RCC 7860 (cell line): ENCODE results near the gene FXYD7.

Experiments used
- DNase-seq: peaks from one replicate; pipeline ENCODE4 v3.0.0-alpha.2; 2015; ENCODE audit warnings: low spot score
- FAIRE-seq: peaks from 2 replicates; lab custom pipeline; 2012; peaks lifted over from hg19 to GRCh38; lab: Jason Lieb, UNC

FXYD7 gene

DNA sequence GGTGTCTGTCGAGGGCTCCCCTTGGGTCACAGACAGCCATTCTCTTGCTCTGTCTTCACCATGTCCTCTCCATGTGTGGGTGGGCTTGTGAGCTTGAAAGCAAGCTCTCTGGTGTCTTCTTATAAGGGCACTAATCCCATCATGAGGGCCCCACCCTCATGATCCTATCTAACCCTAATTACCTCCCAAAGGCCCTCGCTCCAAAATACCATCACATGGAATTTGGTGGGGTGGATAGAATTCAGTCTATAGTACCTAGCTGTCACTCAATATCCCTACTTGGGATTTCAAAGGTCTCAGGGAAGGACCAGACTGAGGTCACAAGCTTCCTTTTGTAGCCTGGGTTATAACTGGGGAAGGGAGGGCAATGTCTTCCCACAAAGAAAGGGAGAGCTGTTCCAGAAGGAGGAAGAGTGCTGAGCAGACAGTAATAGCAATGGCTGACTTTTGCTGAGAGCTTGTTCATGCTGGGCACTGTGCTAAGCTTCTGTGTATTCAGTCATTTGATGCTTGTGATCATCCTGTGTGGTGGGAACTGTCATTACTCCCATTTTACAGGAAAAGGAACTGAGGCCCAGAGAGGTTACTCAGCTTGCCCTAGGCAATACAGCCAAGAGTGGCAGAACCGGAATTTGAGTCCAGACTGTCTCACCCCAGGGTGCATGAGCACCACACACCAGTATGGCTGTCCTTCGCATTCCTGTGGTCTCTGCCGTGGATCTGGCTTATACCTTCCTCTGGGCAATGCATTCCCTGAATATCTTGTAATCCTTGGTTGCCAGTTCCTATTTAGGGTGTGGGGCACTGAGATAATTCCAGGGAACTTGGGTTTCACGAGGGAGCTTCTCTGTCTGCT is 19.6 kb downstream of the FXYD7 start:
- FAIRE-seq = no peak
- DNase-seq = peak; percentile 54

DNA sequence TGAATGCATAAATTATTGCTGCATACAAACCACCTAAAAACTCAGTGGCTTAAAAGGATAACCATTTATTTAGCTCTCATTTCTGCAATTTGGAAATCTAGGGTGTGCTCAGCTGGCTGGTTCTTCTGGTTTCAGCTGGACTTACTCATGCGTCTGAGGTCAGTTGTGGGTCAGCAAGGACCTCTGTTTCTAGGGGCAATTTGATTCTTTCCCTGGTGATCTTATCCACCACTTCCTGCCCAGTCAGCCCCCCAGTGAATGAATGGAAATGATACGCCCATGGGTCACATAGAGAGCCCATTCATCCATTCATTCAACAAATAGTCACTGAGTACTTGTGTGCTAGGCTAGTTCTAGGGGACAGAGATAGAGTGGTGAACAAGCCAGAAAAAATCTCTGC is 21.4 kb downstream of the FXYD7 start:
- FAIRE-seq = no peak
- DNase-seq = peak; percentile 29

DNA sequence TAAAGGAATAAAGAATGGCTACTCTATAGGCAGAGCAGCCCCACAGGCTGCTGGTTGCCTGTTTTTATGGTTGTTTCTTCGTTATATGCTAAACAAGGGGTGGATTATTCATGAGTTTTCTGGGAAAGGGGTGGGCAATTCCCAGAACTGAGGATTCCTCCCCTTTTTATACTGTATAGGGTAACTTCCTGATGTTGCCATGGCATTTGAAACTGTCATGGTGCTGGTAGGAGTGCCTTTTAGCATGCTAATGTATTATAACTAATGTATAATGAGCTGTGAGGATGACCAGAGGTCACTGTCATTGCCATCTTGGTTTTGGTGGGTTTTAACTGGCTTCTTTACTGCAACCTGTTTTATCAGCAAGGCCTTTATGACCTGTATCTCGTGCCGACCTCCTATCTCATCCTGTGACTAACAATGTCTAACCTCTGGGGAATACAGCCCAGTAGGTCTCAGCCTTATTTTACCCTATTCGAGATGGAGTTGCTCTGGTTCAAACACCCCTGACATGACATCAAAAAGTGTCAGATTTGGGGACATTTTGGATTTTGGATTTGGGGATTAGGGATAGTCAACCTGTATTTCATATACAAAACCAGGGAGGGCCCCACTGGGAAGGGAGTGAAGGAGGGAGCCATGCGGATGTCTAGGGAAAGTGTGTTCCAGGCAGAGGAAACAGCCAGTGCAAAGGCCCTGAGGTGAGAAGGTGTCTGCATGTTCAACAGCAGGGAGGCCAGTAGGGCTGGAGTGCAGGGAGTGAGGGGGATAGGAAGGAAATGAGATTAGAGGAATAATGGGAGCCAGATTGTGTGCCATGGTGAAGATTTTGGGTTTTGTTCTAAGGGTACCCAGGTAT is 22.4 kb downstream of the FXYD7 start:
- DNase-seq = no peak
- FAIRE-seq = no peak

DNA sequence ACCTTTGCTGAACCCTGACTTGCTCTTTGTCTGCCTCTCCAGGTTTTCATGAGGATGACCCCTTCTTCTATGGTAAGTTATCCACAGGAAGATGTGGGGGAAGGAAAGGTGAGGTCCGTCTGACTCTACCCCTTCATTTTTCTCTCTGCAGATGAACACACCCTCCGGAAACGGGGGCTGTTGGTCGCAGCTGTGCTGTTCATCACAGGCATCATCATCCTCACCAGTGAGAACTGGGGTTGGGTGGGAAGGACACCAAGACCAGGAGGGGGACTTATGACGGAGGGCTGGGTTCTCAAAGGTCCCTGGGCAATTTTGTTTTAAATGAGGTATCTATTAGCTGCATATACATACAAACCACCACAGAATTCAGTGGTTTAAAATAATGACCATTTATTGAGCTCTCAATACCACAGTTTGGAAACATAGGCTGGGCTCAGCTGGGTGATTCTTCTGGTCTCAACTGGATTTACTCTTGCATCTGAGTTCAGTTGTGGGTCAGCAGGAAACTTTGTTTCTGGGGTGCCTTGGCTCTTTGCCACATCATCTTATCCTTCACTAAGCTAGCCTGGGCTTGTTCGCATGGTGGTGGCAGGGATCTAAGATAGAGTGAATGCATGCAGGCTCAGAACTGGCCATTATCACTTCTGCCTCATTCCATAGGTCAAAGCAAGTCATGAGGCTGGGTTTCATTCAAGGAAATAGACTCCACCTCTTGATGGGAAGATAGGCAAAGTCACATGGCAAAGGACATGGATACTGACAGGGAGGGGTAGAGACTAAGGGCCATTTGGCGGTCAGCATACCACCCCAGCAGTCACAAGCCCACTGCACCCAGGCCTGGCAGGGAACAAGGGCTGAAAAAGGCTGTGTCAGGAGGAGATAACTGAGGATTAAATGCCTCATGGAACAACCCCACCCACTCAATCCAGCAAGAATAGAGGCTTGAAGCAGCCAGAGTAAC is 23.3 kb downstream of the FXYD7 start:
- FAIRE-seq (no peak), DNase-seq (no peak)

DNA sequence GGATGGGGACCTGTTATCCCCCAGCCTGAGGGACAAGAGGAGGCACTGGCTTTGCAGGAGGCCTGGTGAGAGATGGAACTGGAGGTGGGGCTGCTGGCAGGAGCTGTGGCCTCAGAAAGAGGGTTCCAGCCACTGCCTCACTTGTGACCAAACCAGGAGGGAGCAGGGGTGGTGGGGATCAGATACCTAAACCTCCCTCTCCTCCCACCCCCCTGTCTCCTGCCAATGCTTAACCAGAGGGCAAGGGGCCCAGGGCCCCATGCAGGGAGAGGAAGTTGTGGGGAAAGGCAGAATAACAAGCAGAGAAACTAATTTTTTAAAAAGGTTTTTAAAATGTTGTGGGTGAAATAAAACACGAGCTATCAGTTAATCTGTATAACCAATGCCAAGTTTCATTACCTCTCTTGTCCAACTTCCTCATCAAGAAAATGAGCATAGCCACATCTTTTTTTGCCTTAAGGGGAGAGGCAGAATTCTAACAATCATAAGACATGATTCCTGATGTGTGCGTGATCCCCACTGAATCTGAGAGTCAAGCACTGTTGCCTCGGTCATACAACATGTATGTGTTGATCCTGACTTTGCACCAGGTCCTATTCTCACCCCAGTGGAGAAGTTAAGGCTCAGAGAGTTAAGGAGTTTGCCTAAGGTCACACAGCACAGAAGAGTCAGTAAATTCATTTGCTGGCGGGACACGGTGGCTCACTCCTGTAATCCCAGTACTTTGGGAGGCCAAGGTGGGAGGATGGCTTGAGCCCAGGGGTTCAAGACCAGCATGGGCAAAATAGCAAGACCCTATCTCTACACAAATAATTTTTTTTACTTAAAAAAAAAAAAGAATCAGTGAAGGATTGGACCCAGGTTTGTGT is 24.4 kb downstream of the FXYD7 start:
- DNase-seq (no peak), FAIRE-seq (no peak)

DNA sequence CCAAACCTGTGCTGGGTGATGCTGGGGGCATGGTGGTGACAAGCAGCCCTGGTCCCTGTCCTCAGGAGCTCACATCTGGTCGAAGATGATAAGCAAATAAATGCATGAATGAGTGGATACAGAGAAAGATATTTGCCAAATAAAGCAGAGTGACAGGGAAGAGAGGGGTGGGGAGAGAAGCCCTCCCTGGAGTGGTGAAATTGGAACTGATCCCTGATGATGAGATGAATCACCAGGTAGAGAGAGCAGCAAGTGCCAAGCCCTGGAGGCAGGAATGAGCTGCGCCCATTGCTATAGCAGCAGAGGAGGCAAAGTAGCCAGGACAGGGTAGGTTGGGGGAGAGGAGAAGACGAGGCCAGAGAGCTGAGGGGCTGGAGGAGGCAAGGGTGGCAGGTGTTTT is 25.1 kb downstream of the FXYD7 start:
- no peak for FAIRE-seq
- no peak for DNase-seq

DNA sequence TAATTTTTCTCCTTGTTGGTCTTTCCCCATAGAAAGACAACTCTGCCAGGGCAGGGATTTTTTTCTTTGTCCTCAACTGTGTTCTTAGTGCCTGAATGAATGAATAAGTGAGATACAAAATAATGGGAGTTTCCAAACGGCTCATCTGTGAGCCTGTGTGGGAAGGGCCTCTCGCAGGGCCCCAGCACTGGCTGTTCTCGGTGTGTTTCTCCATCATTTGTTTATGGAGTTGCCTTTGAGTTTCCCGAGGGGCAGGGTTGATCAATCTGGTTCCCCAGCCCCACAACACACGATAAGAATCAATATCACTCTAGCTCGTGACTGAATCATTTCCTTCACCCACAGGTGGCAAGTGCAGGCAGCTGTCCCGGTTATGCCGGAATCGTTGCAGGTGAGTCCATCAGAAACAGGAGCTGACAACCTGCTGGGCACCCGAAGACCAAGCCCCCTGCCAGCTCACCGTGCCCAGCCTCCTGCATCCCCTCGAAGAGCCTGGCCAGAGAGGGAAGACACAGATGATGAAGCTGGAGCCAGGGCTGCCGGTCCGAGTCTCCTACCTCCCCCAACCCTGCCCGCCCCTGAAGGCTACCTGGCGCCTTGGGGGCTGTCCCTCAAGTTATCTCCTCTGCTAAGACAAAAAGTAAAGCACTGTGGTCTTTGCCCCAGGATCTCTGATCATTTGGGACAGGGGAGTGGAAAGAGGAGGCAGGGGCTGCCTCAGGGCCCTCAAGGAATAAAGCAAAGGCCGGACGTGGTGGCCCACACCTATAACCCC is 26.4 kb downstream of the FXYD7 start:
- DNase-seq (no peak), FAIRE-seq (no peak)

DNA sequence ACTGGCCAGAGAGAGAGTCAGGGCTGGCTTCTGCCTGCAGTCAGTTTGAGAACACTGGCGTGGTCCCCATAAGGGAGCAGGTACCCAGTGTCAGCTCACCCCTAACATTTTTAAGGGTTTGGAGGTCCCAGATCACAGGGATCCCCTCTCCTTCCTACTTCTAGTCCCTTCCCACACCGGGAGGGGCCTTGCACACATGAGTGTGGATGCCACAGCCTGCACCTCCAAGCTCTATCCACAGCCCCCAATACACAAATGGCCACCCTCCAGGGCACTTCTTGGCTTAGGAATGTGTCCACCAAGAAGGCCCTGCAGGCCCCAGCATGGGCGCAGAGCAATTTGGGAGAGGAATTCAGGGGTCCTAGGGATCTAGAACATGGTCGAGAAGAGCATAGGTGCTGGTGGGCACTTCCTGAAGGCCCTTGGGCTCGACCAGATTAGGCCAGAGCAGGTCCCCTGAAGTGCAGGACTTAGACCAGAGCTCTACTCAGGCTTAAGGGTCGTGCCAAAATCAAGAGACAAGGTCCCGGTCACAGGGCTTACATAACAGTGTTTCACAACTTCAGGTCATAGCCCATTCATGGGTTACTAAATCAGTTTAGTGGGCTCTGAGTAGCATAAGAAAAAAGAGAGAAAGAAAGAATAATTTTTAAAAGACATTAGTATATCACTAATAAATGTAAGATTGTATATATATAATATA is 27.5 kb downstream of the FXYD7 start:
- FAIRE-seq (no peak), DNase-seq (no peak)

DNA sequence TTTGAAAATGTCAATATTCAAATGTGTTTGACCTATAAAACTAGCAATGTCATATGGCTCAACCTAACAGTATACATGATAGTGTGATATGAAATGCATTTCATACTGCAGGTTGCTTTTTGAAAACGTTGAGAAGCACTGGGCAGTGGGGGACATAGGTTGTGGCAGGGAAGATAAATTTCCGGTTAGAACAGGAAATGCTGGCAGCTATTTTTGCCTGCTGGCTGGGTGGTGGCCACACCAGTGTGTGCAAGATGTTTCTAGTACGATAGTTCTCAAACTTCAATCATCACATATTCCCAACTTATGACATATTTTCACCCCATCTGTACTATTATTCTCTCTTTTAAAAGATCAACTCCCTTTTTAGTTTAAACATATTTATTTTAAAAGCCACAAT is 28.7 kb downstream of the FXYD7 start:
- FAIRE-seq = no peak
- no peak for DNase-seq

DNA sequence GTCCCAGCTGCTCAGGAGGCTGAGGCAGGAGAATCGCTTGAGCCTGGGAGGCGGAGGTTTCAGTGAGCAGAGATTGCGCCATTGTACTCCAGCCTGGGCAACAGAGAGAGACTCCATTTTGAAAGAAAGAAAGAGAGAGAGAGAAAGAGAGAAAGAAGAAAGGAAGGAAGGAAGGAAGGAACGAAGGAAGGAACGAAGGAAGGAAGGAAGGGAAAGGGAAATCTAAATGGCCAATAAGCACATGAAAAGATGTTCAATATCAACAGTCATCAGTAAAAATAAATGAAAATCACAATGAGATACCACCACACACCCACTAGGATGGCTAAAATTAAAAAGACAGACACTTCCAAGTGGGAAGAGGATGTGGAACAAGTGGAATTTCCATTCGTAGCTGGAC is 31.2 kb downstream of the FXYD7 start:
- DNase-seq (no peak), FAIRE-seq (no peak)

DNA sequence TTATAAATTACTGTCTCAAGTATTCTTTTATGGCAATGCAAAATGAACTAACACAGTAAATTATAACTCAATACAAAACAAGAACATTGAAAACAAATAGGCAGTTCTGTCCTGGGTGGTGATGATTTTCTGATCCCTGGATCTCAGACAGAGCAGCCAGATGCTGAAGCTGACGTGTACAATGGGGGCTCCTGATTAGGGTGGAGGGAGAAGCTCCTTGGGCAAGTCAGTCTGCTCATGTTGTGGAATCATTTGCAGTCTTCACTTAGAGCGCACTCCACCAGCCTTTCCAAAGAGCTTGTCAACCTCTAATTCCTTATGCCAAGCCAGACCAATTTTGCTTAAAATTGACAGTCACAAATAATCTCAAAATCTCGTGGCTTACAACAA is 33.1 kb downstream of the FXYD7 start:
- FAIRE-seq (no peak), DNase-seq (no peak)

DNA sequence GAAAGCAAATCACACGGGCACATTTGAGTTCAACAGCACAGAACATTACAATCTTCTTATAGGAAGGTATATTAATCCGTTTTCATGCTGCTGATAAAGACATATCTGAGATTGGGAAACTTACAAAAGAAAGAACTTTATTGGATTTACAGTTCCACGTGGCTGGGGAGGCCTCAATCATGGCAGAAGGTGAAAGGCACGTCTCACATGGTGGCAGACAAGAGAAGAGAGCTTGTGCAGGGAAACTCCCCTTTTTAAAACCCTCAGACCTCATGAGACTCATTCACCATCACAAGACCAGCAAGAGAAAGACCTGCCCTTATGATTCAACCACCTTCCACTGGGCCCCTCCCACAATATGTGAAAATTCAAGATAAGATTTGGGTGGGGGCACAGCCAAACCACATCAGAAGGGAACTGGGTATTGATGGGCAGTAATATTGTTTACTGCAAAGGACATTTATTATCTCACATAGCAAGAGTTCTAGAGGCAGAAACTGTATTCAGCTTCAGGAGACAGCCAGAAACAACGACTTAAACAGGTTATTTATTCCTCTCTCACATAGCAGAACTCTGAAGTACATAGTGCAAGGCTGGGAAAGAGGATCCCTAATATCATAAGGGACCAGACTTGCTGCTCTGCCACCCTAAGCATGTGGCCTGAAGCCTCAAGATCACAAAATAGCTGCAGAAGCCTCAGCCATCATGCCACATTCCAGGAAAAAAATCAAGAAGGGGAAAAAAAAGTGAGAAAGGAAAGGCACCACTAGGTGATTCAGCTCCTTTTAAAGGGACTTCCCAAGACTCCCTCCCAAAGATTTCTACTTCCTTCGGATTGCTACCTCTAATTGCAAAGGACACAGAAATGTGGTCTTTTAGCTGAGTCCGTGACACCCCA is 34.6 kb downstream of the FXYD7 start:
- no peak for FAIRE-seq
- no peak for DNase-seq

DNA sequence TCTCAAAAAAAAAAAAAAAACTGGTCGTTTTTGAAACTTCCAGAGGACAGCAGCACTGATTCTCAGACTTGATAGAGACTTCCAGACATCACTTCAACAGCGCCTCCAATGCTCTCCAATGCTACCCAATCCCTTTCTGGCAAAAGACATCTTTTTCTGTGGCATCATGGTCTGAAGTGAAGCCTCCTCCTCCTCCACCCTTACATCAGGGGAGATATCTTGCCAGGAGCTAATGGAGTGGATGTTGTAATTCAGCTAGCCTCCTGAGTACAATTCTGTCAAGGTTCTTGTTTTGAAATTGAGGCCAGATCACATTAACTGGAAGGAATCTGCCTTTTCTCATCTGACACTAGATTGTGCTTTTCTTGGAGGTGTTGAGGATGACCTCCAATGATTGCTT is 35.6 kb downstream of the FXYD7 start:
- FAIRE-seq = no peak
- DNase-seq = no peak

DNA sequence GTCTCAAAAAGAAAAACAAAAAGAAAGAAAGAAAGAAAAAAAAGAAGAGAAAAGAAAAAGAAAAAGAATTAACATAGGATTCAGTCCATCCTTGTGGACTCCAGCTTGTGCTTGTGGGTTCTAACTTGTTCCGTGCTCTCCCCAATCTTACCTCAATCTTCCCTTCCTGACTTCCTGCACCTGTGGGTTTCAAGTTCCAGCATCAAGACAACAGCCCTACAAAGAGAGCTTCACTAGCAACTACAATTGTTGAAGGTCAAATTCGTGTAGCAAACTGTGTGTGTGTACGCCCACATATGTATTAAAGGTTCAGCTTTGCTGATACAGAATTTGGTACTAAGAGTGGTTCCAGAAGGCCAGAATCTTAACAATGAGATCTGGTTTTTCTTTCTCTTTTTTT is 36.8 kb downstream of the FXYD7 start:
- DNase-seq = no peak
- FAIRE-seq = no peak

DNA sequence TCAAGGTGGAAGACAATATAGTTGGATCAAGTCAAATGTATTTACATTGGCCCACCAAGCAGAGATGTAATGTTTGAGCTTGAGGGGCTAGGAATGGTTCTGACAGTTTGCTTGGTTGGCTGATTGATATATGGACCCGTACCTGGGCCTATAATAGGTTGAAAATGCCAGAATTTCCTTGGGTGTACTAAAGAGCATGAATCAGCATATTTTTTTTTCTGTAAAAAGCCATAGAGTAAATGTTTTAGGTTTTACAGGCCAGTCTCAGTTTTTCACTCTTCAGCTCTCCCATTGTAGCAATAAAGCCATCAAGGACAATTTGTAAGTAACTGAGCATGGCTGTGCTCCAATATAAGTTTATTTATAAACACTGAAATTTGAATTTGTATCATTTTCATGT is 38.3 kb downstream of the FXYD7 start:
- FAIRE-seq (no peak), DNase-seq (no peak)

DNA sequence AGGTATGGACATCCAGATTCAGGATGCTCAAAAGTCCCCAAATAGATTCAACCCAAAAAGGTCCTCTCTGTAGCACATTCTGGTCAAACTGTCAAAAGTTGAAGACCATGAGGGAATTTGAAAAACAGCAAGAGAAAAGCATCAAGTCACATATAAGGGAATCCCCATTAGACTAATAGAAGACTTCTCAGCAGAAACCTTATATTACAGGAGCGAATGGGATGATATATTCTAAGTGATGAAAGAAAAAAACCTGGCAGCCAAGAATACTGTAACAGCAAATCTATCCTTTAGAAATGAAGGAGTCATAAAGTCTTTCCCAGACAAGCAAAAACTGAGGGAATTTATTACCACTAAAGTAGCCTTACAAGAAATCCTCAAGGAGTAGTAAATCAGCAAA is 41.2 kb downstream of the FXYD7 start:
- no peak for DNase-seq
- FAIRE-seq = no peak

DNA sequence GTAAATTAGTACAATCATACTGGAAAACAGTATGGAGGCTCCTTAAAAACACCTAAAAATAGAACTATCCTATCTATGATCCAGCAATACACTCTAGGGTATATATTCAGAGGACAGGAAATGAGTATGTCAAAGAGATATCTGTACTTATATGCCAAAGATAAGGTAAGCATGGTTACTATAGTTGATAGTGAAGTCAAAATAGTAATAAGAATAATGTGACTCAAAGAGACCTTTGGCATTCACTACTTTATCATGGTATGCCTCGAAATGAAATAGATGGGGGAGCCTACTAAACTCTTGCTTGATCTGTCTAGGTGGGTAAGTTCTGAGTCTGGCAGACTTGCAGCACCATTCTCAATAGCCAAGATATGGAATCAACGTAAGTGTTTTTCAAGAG is 41.8 kb downstream of the FXYD7 start:
- FAIRE-seq = no peak

More for the DNA sequence above, 41.8 kb downstream of the FXYD7 start:
- DNase-seq = no peak
